HG03045 (cell line): Measurements from ENCODE around the gene ZNF627.
"Not testable (repeated sequence)": the region's sequence is repeated elsewhere in the genome, so short reads cannot be mapped to it uniquely, and the experiment has no call there.

Source experiments
- ATAC-seq: cut with Tn5 transposase; IDR thresholded peaks from one replicate; pipeline ENCODE4 v1.9.1; 2021; ENCODE audit warnings: mild to moderate bottlenecking, moderate library complexity; ENCODE audit not compliant: unreplicated experiment

Gene ZNF627

GRCh38 chr19:11573763-11574162 is 23.5 kb upstream of the ZNF627 start:
- not testable (repeated sequence) for ATAC-seq

GRCh38 chr19:11574689-11575088 is 22.6 kb upstream of the ZNF627 start:
- no peak for ATAC-seq

- no peak for ATAC-seq
Measured at GRCh38 chr19:11576227-11576626, 21.1 kb upstream of the ZNF627 start.

GRCh38 chr19:11577451-11578257 is 19.6 kb upstream of the ZNF627 start, which contains the start of gene ACP5:
ACP5 (minus strand) TSS chr19:11577645; CDS start chr19:11577317, 328 bp downstream.
- ATAC-seq = no peak

- ATAC-seq = no peak
Measured at GRCh38 chr19:11578258-11579142, 18.8 kb upstream of the ZNF627 start.

- no peak for ATAC-seq
Measured at GRCh38 chr19:11580116-11580515, 17.2 kb upstream of the ZNF627 start.

GRCh38 chr19:11581740-11582139 is 15.5 kb upstream of the ZNF627 start:
- no peak for ATAC-seq

GRCh38 chr19:11586331-11586730 is 11.0 kb upstream of the ZNF627 start:
- no peak for ATAC-seq

GRCh38 chr19:11587302-11587974 is 9.8 kb upstream of the ZNF627 start:
- ATAC-seq = no peak

- no peak for ATAC-seq
Measured at GRCh38 chr19:11587975-11588631, 9.2 kb upstream of the ZNF627 start.

GRCh38 chr19:11594084-11594483 is 3.2 kb upstream of the ZNF627 start:
- no peak for ATAC-seq

- ATAC-seq = no peak
Measured at GRCh38 chr19:11596156-11596555, 1.1 kb upstream of the ZNF627 start.

- no peak for ATAC-seq
Measured at GRCh38 chr19:11598103-11598483, 810 bp downstream of the ZNF627 start.

GRCh38 chr19:11598746-11599145 is 1.5 kb downstream of the ZNF627 start:
- no peak for ATAC-seq

GRCh38 chr19:11599704-11600103 is 2.4 kb downstream of the ZNF627 start:
- not testable (repeated sequence) for ATAC-seq

GRCh38 chr19:11606484-11606883 is 9.2 kb downstream of the ZNF627 start:
- ATAC-seq = no peak

GRCh38 chr19:11611730-11612129 is 14.4 kb downstream of the ZNF627 start:
- ATAC-seq = no peak

- no peak for ATAC-seq
Measured at GRCh38 chr19:11612816-11613511, 15.7 kb downstream of the ZNF627 start.

GRCh38 chr19:11617180-11618062 is 20.1 kb downstream of the ZNF627 start:
- ATAC-seq = no peak
